Mesenchymal stem cell (in vitro differentiated cells and primary cell): ENCODE results near the gene GKAP1.

Experiments
- DNase-seq: peaks from one replicate; pipeline ENCODE4 v3.0.0-alpha.2; 2013
- H2AFZ ChIP-seq: one replicate; pipeline ENCODE4 v1.6.1; 2013; ENCODE audit warnings: low read depth, mild to moderate bottlenecking, control low read depth, inconsistent platforms, low read length, moderate library complexity
- H2AK5ac ChIP-seq: 2 replicates; pipeline ENCODE4 v1.6.1; 2013; ENCODE audit warnings: low read length, moderate library complexity, mild to moderate bottlenecking, inconsistent platforms; ENCODE audit not compliant: severe bottlenecking
- H2BK120ac ChIP-seq: one replicate; pipeline ENCODE4 v1.6.1; 2013; ENCODE audit warnings: low read depth, mild to moderate bottlenecking, inconsistent platforms, low read length, moderate library complexity
- H2BK12ac ChIP-seq, 2 experiments: one replicate each; pipeline ENCODE4 v1.6.1; 2013; ENCODE audit warnings: inconsistent platforms in 2 of 2, low read length in 2 of 2, mild to moderate bottlenecking in 2 of 2, moderate library complexity in 2 of 2, control low read depth in 1 of 2
- H2BK15ac ChIP-seq: one replicate; pipeline ENCODE4 v1.6.1; 2013; ENCODE audit warnings: mild to moderate bottlenecking, low read depth, inconsistent platforms; ENCODE audit not compliant: poor library complexity, severe bottlenecking
- H2BK5ac ChIP-seq: 2 replicates; pipeline ENCODE4 v1.6.1; 2013; ENCODE audit warnings: low read depth, mild to moderate bottlenecking, low read length, control low read depth, inconsistent platforms; ENCODE audit not compliant: poor library complexity, severe bottlenecking
- H3K14ac ChIP-seq, 2 experiments: one replicate each; pipeline ENCODE4 v1.6.1; 2013; ENCODE audit warnings: inconsistent platforms in 2 of 2, low read length in 2 of 2, control low read depth in 1 of 2, mild to moderate bottlenecking in 1 of 2, moderate library complexity in 1 of 2
- H3K18ac ChIP-seq, 2 experiments: one replicate each; pipeline ENCODE4 v1.6.1; 2013; ENCODE audit warnings: inconsistent platforms in 2 of 2, low read length in 2 of 2, control low read depth in 1 of 2, low read depth in 1 of 2, mild to moderate bottlenecking in 1 of 2
- H3K23ac ChIP-seq, 2 experiments: one replicate each; pipeline ENCODE4 v1.6.1; 2013; ENCODE audit warnings: inconsistent platforms in 2 of 2, low read length in 2 of 2, mild to moderate bottlenecking in 2 of 2, moderate library complexity in 2 of 2, control low read depth in 1 of 2
- H3K27ac ChIP-seq: 2 replicates; pipeline ENCODE4 v1.5.1; 2013; ENCODE audit warnings: mild to moderate bottlenecking, moderate library complexity, low read length, control low read depth, inconsistent platforms; ENCODE audit not compliant: poor library complexity, severe bottlenecking
- H3K27me3 ChIP-seq, 2 experiments: 2 replicates each; pipeline versions ENCODE4 v1.6.1 to v1.7.0; 2013; ENCODE audit warnings: low read length in 2 of 2, mild to moderate bottlenecking in 2 of 2, moderate library complexity in 2 of 2, control low read depth in 1 of 2, inconsistent platforms in 1 of 2; ENCODE audit not compliant: control insufficient read depth in 1 of 2, insufficient read depth in 1 of 2
- H3K36me3 ChIP-seq, 2 experiments: 2 replicates each; pipeline versions ENCODE4 v1.6.1 to v1.7.0; 2013; ENCODE audit warnings: low read length in 2 of 2, control low read depth in 1 of 2, inconsistent platforms in 1 of 2, low read depth in 1 of 2, mild to moderate bottlenecking in 1 of 2; ENCODE audit not compliant: insufficient read depth in 2 of 2, control insufficient read depth in 1 of 2
- H3K4ac ChIP-seq, 2 experiments: one replicate each; pipeline ENCODE4 v1.6.1; 2013; ENCODE audit warnings: inconsistent platforms in 2 of 2, low read length in 2 of 2, mild to moderate bottlenecking in 2 of 2, moderate library complexity in 2 of 2, control low read depth in 1 of 2, low read depth in 1 of 2
- H3K4me1 ChIP-seq: 2 replicates; pipeline ENCODE4 v1.6.1; 2013; ENCODE audit warnings: low read depth, low read length, control low read depth; ENCODE audit not compliant: control insufficient read depth, insufficient read depth
- H3K4me2 ChIP-seq: 2 replicates; pipeline ENCODE4 v1.6.1; 2013; ENCODE audit warnings: low read length, mild to moderate bottlenecking, inconsistent platforms; ENCODE audit not compliant: poor library complexity, severe bottlenecking
- H3K4me3 ChIP-seq, 2 experiments: 2 replicates each; pipeline versions ENCODE4 v1.5.1 to v1.7.0; 2013; ENCODE audit warnings: low read length in 2 of 2, mild to moderate bottlenecking in 2 of 2, control low read depth in 1 of 2, low read depth in 1 of 2; ENCODE audit not compliant: insufficient read depth in 1 of 2
- H3K79me1 ChIP-seq: replicated peaks from 2 replicates; pipeline ENCODE4 v1.6.1; 2013; ENCODE audit warnings: mild to moderate bottlenecking, control low read depth, low read length, inconsistent platforms; ENCODE audit not compliant: poor library complexity, severe bottlenecking
- H3K9ac ChIP-seq: 2 replicates; pipeline ENCODE4 v1.7.0; 2013; ENCODE audit warnings: mild to moderate bottlenecking, low read length, moderate library complexity
- H3K9me3 ChIP-seq: 2 replicates; pipeline ENCODE4 v1.7.0; 2013; ENCODE audit warnings: mild to moderate bottlenecking, low read length; ENCODE audit not compliant: control insufficient read depth
- H4K8ac ChIP-seq: one replicate; pipeline ENCODE4 v1.6.1; 2013; ENCODE audit warnings: inconsistent platforms, mild to moderate bottlenecking, low read length, moderate library complexity
- H4K91ac ChIP-seq: one replicate; pipeline ENCODE4 v1.6.1; 2013; ENCODE audit warnings: mild to moderate bottlenecking, low read length, inconsistent platforms
- WGBS: methylation state at CpG from one replicate; pipeline ENCODE4 v1.1.7; 2013; ENCODE audit warnings: mixed read lengths; 5-methylcytosine and 5-hydroxymethylcytosine counted together

GKAP1 gene

DNA sequence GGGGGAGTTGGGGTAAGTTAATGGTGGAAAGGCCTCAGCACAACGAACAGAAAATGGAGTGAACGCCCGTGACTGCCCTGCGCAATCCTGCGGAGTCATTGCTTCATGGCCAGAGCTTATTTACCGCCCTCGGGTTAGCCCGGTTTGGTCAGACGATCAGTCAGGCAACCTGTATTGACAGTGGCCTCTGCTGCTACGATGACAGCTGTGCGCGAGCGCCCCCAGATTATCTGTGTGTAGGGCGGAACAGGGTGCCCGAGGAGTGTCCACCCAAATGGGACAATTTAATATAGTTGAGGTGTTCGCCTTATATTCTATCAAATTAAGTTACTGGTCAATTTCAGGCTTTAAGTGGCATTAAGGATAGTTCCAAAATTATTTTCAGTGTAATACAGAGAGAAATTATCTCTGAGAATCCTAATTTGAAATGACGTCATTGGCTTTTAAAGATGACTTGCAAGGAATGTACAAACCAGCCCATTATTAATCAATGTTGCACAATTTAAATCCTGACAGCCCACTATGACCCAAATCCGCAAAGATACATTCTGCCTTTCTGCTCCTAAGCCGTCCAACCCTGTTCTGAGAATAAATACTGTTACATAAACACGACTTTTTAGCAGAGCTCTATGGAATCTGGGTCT, 108.9 kb downstream of the GKAP1 start:
- H3K27ac ChIP-seq: peak overlapping the region; percentile 99
- no peaks in the 10 kb centered on the region for H3K9me3 ChIP-seq
- peak overlapping the region; percentile 98 for H3K9ac ChIP-seq
- H4K91ac ChIP-seq: peak overlapping the region; percentile 70
- peaks cover 8% of the 10 kb centered on the region for H3K79me1 ChIP-seq
- peak overlapping the region; percentile 93 for H3K18ac ChIP-seq
- peaks cover 2% of the 10 kb centered on the region for H3K4me1 ChIP-seq
- H2BK15ac ChIP-seq: peak overlapping the region; percentile 80
- H2BK5ac ChIP-seq: peak overlapping the region; percentile 5
- H3K14ac ChIP-seq: no peak overlapping the region
- DNase-seq: peak; percentile 84
- H3K36me3 ChIP-seq: no peaks in the 10 kb centered on the region
- peak overlapping the region; percentile 74 for H2AFZ ChIP-seq
- 15% methylated on average over 18 of the region's 20 CpGs for WGBS
- no peak overlapping the region for H2AK5ac ChIP-seq
- no peak overlapping the region for H2BK12ac ChIP-seq
- H3K27me3 ChIP-seq: no peaks in the 10 kb centered on the region
- H3K4ac ChIP-seq: peak overlapping the region in 1 of 2 experiments; percentile 56
- peak overlapping the region; percentile 90 to 92 for H3K4me3 ChIP-seq
- peak overlapping the region; percentile 99 for H4K8ac ChIP-seq
- H3K23ac ChIP-seq: peak overlapping the region in 1 of 2 experiments; percentile 14
- peak overlapping the region; percentile 99 for H3K4me2 ChIP-seq
- H2BK120ac ChIP-seq: no peak overlapping the region

GRCh38 chr9:83707768-83708514, 109.6 kb downstream of the GKAP1 start, which contains the start of gene UBQLN1:
UBQLN1 (minus strand) TSS chr9:83707958; CDS start chr9:83707679, 279 bp downstream.
- WGBS: under 1% methylated on average over 55 of the region's 67 CpGs

GRCh38 chr9:83707518-83707767, 110.1 kb downstream of the GKAP1 start:
- Histone ChIP-seq H3K27ac (peak overlapping the region; percentile 79), H4K91ac (peak overlapping the region; percentile 98), H2AK5ac (no peak overlapping the region), H2BK15ac (peak overlapping the region; percentile 12), H3K9ac (peak overlapping the region; percentile 98), H3K4me2 (peak overlapping the region; percentile 53), H3K18ac (peak overlapping the region; percentile 99), H2AFZ (peak overlapping the region; percentile 83), H4K8ac (peak overlapping the region; percentile 100), H3K9me3 (no peaks in the 10 kb centered on the region), H3K14ac (peak overlapping the region in 1 of 2 experiments; percentile 91), H3K4me3 (peak overlapping the region; percentile 90 to 92), H3K27me3 (no peaks in the 10 kb centered on the region), H3K36me3 (no peaks in the 10 kb centered on the region), H3K23ac (peak overlapping the region in 1 of 2 experiments; percentile 96), H2BK120ac (peak overlapping the region; percentile 64), H2BK5ac (peak overlapping the region; percentile 97), H3K79me1 (peaks cover 8% of the 10 kb centered on the region), H3K4ac (peak overlapping the region; percentile 90 to 99), H3K4me1 (peaks cover 2% of the 10 kb centered on the region), H2BK12ac (peak overlapping the region in 1 of 2 experiments; percentile 34)
- peak; percentile 88 for DNase-seq
- WGBS: under 1% methylated on average over 25 of the region's 26 CpGs

More at GRCh38 chr9:83707768-83708514, 109.6 kb downstream of the GKAP1 start, which contains the start of gene UBQLN1:
- Histone ChIP-seq H2BK120ac (peak within 1 kb of the TSS; percentile 64), H2AK5ac (no peak within 1 kb of the TSS), H3K9ac (peak within 1 kb of the TSS; percentile 98), H4K8ac (peak within 1 kb of the TSS; percentile 100), H2BK12ac (peak within 1 kb of the TSS in 1 of 2 experiments; percentile 34), H3K14ac (peak within 1 kb of the TSS; percentile 38 to 91), H2BK5ac (peak within 1 kb of the TSS; percentile 97), H3K27me3 (no peaks in the 10 kb centered on the region), H3K18ac (peak within 1 kb of the TSS; percentile 99), H3K9me3 (no peaks in the 10 kb centered on the region), H3K79me1 (peaks cover 8% of the 10 kb centered on the region), H3K4me1 (peaks cover 2% of the 10 kb centered on the region), H2BK15ac (peak within 1 kb of the TSS; percentile 97), H3K4me3 (peak within 1 kb of the TSS; percentile 90 to 92), H3K27ac (peak within 1 kb of the TSS; percentile 99), H3K4me2 (peak within 1 kb of the TSS; percentile 99), H4K91ac (peak within 1 kb of the TSS; percentile 98), H3K23ac (peak within 1 kb of the TSS in 1 of 2 experiments; percentile 96), H3K4ac (peak within 1 kb of the TSS; percentile 90 to 99), H2AFZ (peak within 1 kb of the TSS; percentile 83), H3K36me3 (no peaks in the 10 kb centered on the region)
- peak; percentile 94 for DNase-seq
